Stimulated activated CD8-positive, alpha-beta memory T cell treated with anti-CD3 and anti-CD28 coated beads, Interleukin-15, amount 100 ng/mL, for 1 hour (primary cell): Measurements from ENCODE around the gene RHEB.
A peak's percentile ranks its signal among the peaks of the same experiment; 100 is the strongest.

Source experiments
- DNase-seq: peaks from one replicate; pipeline ENCODE4 v3.0.0-alpha.2; 2020; ENCODE audit warnings: low read depth

Gene RHEB

DNA sequence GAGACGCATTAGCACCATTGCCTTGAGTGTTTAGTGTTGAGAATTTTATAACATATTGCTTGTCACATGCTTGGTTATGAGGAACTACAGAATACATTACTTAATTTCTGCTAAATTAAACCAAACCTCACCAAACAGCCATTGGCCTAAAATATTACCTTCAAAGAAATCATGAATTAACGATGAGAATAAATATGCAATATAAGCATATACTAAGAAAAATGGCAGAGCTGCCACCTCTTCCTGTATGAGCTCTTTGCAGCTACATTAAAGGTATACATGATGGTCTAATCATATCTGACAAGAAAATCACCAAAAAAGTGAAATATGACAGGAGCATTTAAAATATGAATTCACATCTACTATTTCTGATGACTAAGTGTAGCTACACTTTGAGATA is 5.2 kb upstream of the RHEB start:
- DNase-seq: no peak

DNA sequence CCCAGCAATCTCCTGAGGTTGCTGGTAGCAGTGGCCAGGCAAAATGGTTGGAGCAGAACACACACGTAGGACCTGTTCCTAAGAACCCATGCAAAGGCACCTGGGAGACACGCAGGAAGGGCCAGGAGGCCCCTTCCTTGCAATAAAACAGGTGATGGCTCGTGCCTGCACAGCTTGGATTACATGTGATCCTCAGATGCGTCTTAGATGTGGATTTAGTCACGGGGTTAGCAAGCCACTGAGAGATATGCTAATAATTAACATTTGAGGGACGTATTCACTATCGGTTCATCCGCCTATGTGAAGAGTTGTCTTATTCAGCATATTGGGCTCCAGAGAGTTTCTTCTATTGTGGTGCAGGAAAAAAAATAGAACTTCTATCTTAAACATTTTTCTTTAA is 4.6 kb upstream of the RHEB start:
- DNase-seq: no peak

DNA sequence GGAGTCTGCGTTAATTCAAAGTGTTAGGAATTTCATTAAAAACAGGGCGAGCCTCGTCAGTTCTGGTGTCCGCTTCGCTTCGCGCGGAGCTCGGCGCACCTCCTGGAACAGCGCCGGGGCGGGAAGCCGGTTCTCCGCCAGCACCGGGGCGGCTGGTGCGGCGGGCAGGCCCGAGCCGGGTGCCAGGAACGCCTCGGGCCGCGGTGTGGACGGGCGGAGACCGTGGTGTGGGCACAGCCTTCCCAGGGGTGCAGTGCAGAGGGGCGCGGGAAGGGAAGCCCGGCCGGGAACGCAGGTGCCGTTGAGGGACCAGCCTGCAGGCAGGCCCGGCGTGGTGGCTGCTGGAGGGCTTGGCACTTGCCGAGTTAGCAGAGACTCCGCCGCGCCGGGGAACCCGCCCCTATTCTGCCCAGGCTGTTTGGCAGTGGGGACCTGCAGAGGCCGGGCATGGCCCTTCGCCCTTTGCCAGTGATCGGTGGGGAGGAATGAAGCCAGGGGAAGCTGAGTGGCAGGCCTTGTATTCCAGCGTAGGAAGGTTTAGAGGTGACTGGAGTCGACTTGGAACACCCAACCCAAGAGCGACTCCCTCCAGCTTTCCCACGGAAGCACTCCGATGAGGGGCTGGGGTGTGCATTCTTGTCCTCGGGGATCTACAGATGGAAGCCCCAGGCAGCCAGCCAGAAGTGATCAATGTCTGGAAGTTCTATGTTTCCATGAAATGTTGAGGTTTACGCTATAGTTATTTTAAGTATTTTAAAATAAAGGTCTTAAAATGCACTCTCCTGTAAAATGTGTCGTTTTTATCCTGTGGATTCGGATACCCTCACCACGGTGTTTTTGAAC is 945 bp upstream of the RHEB start:
- no peak for DNase-seq

DNA sequence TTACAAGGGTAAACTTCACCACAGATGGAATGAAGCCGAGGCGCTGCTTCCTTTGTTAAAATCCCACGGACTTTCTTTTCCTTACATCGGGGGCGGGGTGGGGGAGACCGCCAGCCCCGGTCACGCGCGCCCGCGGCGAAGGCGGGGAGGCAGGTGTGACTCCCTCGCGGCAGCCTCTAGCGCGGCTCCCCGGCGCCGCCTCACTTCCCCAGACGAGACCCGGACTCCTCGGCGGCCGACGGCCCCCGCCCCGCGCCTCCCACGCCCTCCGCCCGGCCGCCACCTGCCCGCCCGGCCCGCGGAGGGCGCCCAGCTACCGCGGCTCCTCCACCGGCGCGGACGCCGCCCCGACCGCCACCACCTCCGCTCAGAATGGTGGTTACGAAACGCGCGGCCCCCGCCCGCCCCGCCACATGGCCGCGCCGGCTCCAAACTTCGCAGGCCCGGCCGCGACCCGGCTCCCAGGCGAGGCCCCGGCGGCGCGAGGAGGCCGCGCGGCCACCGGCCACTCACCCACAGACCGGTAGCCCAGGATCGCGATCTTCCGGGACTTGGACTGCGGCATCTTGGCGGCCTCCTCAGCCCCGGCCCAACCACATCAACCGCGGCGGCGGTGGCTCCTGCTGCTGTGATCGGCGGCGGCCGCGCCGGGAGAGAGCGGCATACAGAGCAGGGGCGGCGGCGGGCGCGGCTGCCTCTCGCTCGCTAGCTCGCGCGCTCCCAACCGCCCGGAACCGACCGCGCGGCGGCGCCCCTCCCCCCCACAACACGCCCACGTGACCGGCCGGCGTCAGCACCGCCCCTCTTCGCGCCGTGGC is 539 bp downstream of the RHEB start:
- DNase-seq: peak; percentile 32

DNA sequence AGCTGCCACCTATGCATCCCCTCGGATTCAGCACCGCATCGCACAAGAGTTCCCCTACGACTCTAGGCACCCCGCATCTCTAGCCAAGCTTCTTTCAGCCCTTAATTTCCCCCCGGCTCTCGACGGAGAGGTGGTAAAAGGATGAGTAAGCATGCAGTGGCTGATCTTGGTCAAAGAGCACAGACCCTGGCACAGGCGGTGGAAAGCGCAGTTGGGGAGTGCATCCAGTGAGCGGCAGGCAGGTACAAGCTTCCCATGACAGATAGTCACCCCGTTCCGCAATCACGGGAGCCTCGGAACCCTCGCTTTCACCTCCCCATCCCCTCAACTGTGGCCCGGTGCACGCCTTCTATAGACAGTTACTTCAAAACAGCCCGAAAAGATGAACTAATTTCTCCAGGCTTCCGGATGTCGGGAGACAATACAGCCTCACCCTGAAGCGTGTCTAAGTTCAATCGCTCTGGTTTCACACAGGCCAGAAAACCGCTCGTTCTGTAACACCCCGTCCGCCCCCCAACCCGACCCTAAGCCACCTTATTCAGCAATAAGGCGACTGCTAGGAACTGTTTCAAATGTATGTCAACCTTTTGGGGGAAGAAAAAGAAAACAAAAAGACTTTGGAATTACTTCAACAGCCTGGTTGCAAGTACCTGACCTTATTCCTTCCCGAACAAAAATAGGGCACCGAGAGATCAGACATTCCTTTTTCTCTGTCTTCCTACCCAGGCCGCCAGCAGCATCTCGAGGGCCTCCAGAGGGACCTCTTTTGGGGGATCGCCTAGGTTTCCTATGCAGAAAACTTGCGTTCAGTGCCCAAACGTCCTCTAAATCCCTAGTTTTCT is 1.4 kb downstream of the RHEB start:
- DNase-seq: peak; percentile 22

DNA sequence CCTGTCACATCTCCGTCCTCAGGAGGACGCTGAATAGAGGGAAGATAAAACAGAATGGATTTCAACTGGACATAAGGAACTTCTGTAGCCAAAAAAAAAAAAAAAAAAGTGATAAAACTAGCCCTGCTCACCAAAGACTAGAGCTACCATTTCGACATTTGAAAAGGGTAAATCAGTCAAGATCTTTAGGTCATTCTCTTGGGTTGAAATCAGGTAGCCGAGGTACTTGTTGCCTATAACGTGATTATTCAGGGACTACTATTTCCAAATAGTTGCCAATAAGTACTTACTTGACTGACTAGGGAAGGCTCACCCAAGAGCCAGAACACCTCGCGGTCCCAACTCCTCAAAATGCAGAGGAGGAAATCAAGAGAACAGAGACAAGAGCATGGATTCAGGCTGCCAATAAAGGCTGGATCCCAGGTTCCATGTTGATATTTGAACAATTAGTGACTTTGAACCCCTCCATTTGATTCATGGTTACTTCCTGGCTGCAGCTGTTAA is 2.0 kb downstream of the RHEB start:
- DNase-seq: no peak

DNA sequence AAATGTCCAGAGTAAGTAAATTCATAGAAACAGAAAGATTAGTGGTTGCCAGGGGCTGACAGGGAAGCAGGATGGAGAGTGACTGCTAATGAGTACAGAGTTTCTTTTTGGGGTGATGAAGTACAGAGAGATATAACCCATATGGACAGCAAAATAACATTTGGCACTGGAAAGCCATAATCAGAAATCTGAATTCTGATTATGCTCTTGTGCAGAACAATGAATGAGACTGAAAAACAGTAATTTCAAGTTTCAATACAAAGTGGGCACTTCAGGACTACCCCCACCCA is 4.5 kb downstream of the RHEB start:
- DNase-seq: no peak

DNA sequence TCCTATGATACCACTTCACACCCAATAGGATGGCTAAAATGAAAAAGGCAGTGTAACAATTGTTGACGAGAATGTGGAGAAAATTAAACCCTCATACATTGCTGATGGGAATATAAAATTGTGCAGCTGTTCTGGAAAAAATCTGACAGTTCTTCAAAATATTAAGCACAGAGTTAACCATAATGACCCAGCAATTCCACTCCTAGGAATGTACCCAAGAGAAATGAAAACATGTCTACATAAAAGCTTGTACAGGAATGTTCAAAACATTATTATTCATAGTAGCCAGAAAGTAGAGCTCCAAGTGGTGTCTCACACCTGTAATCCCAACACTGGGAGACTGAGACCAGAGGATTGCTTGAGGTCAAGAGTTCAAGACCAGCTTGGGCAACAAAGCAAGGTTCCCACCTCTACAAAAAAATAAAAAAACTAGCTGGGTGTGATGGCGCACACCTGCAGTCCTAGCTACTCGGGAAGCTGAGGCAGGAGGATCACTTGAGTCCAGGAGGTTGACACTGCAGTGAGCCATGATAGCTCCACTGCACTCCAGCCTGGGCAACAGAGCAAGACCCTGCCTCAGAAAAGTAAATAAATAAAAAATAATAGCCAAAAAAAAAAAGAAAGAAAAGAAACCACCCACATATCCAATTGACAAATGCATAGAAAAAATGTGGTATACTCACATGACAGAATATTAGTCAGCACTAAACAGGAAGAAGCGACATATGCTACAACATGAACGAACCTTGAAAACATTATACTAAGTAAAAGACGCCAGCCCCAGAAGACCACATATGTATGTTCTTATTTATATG is 5.0 kb downstream of the RHEB start:
- DNase-seq: no peak

DNA sequence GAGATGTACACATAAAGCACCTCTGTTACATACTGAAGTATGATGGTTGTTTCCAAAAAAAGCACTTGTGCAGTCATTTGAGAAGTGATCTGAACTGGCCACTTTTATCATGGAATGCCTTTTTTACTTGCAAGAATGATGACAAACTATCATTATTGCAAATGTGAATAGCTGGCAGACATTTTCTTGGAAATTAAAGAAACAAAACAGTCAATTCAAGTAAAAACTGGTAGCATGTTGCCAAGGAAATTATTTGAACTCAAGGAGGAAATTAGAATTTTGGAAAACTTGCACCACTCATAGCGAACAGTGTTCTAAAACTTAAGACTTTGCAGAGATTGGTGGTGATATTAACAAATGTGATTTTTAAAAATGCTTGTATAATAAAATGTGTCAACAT is 6.6 kb downstream of the RHEB start:
- no peak for DNase-seq

DNA sequence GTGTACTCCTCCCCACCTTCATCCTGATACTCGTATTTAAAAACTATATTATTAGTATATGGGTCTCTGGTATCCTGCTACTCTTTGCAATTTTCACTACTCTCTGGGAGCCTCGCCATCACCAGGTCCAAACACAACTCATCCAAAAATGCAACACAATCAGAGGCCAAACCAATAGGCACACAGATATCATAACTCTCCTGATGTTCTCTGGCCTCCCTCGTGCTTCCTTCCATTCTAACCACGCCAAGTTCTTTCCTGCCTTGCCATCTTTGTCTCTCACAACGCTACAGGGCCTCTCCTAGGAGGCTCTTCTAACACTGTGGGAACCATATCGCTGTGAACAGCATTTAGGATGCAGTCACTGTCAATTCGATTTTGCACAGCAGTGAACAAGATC is 7.3 kb downstream of the RHEB start:
- no peak for DNase-seq

DNA sequence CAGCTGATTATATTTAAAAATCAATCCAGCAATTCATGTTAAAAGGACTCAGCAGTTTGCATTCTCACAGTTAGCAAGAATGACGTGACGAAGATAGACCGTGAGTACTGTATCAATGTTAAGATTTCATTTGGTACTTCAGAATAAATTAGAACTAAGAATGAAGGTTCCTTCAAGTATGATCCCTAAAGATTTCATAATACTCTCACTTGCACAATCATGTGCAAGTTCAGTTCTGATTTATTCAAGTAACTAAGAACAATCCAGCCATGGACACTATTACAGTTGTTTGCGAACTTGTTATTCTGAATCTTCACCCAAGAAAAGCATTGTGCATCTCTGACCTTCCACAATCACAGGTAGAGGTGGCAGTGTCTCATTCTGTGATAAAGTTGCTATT is 7.7 kb downstream of the RHEB start:
- no peak for DNase-seq

DNA sequence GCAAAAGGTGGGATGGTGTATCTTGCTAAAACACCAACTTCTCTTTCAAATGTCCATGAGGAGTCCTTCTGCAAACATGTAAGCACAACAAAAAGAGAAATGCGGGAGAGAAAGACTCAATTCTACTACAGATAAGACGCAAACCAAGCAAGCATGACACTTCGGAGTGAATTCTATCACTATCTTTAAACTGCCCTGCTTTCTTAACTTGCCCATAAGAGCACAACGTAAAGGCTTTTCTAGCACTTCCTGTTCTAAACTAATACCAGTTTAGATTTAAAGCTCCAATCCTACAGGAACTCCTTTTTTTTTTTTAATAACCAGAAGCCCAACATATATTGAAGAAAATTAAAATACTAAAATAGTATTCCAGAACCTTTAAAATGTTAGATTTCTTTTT is 8.4 kb downstream of the RHEB start:
- DNase-seq: no peak

DNA sequence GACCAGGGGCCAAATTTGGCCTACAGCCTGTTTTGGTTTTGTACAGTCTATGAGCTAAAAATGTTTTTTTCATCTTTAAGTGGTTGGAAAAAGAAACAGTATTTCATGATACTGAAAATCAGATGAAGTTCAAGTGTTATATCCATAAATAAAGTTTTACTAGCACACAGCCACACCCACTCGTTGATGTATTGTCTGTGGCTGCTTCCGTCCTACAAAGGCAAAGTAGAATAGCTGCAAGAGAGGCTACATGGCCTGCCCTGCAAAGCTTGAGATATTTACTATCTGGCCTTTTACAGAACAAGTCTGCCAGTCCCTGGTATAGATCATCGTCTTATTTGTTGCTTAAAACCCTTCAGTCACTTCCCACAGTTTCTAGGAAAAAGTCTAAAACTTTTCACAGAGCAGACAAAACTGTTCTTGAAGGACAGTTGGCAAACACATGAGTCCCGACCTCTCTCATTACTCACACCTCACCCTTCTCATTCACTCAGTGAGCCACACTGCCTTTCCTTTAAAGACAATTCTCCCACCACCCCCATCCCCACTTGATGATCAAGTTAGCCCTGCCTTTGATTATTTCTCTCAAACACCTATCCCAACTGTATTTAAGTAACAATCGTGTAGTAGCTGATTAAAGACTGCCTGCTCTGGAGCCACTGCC is 9.9 kb downstream of the RHEB start:
- DNase-seq: no peak

DNA sequence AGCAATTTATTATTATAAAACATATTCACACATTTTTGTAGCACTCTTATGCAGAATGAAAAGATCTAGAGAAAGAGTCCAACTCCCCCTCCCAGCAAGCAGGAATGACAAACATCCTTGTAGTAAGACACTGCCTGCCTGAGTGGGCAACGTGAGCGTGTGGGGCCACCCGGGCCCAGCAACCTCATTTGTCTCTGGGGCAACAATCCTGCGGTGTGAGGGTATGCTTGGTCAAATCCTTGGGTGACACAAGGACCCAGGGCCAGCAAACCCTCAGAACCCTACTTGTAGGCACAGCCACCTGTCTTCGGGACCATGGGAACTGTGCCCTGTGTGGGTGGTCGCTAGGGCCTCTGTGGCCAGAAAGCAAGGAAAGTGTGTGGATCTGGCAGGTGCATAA is 10.7 kb downstream of the RHEB start:
- DNase-seq: no peak

DNA sequence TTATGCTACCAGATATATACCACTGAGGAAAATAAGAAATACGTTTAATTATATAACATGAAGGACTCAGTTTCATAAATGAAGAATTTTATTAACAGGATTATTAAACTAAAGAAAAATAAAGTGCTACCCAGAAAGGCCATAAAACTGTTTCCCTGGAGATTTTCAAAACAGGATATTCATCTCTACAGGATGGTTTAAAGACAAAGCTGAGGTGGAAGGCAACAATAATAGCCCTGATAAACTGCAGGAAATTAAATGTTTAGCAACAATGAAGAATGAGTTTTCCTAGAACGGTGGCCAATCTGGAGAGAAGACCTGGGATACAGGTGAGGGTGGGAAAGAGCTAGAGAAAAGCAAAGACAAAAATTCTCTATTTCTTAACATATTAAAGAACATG is 11.9 kb downstream of the RHEB start:
- DNase-seq: no peak

DNA sequence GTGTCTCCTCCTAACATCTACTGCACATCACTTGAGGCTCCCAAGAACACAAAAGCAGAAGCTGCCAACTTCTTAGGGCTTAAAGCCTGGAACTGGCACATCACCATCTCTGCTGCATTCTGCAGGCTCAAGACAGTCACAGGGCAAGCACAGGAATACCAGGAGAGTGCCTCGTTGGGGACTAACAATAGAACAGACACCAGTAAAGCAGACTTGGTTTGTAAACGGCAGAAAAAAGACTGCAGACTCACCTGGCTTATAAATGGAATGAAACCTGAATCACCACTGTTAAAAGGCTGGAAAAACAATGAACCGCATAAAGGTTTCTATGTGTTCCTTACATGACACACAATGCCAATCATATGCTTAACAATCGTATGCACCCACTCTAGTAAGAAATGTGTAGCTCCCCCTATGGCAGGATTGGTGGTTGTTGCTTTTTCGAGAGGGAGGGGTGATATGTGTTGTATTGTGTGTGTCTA is 12.8 kb downstream of the RHEB start:
- DNase-seq: no peak

DNA sequence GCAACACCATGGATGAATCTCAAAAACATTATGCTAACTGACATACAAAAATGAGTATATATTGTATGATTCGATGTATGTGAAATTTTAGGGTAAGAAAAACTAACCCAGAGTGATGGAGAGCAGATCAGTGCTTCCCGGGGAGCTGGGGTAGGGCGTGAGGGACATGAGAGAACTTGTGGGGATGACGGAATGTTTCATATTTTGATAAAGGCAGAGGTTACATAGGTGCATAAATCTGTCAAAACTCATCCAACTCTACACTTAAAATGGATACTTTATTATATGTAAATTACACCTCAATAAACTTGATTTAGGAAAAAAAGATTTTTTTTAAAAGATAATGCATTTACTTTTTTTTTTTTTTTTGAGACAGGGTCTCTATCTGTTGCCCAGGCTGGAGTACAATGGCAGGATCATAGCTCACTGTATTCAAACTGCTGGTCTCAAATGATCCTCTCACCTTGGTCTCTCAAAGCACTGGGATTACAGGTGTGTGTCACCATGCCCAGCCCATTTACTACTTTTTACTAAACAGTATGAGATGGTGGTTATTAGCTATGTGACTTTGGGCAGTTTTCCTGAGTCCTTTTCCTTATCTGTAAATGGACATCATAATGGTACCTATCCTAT is 13.7 kb downstream of the RHEB start:
- DNase-seq: no peak

DNA sequence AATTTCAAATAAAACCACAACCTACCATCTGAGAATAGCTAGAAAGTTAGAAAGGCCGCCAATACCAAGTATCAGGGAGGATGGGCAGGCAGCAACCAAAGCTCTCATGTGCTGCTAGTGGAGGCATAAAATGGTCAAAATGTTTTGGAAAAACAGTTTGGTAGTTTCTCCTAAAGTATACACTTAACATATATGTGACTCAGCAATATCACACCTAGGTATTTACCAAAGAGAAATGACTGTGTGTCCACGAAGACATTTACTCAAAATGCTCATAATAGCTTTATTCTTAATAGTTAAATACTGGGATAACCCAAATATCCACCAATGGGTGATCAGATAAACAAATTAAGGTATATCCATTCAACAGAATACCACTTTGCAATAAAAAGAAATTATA is 14.3 kb downstream of the RHEB start:
- DNase-seq: no peak

DNA sequence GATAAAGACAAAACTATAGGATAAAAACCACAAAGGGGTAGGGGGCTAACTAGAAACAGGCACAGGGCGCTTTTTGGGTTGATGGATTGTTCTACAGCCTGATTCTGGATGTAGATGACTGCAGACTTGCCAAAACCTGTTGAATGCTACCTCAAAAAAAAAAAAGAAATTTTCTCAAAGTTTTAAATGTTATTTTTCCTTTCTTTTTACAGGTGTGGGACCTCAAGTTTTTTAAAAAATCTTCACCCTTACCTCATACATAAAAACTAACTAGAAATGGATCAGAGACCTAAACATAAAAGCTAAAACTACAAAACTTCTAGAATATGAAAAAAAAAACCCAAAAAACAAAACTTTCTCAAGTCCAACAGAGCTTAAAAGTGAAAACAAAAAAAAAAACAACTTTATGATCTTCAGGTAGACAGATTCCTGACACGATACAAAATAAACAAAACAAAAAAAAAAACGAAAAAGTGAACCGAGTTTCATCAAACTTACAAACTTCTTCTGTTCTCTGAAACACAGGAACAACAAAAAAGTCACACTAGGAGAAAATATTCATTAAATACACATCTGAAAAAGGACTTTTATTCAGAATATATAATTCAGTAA is 14.9 kb downstream of the RHEB start:
- no peak for DNase-seq
